Activated CD8-positive, alpha-beta T cell treated with anti-CD3 and anti-CD28 coated beads for 36 hours (primary cell): Measurements from ENCODE around the gene ANKRD11. TPM values are rescaled to one million over a fixed set of nuclear protein-coding genes. Genes with fewer than 3 reads are reported as not detected.
A peak's percentile ranks its signal among the peaks of the same experiment; 100 is the strongest.
"Not testable (repeated sequence)": the region's sequence is repeated elsewhere in the genome, so short reads cannot be mapped to it uniquely, and the experiment has no call there.

Experiments
- ATAC-seq: fragments of 200-7000 bp; cut with Tn5 transposase; one replicate; pipeline ENCODE4 v1.10.0; 2021; ENCODE audit warnings: mild to moderate bottlenecking, moderate library complexity
- CTCF ChIA-PET: fragments of 350-600 bp; sonication (Branson Sonifier 250); formaldehyde crosslinking; loops from one replicate; lab custom pipeline; 2021; ENCODE audit warnings: antibody characterized with exemption; lab: Charles Lee
- POLR2A ChIA-PET: fragments of 350-600 bp; sonication (Branson Sonifier 250); formaldehyde crosslinking; loops from one replicate; lab custom pipeline; 2021; ENCODE audit warnings: antibody characterized with exemption; lab: Charles Lee
- DNase-seq: peaks from one replicate; pipeline ENCODE4 v3.0.0-alpha.2; 2020
- H3K27ac Mint-ChIP-seq: one replicate; pipeline ENCODE4 v1.8.0; 2021; ENCODE audit warnings: mild to moderate bottlenecking, mixed read lengths
- H3K27me3 Mint-ChIP-seq: one replicate; pipeline ENCODE4 v1.8.0; 2021; ENCODE audit warnings: mixed read lengths
- H3K36me3 Mint-ChIP-seq: one replicate; pipeline ENCODE4 v1.8.0; 2021; ENCODE audit warnings: low read depth, mixed read lengths
- H3K4me1 Mint-ChIP-seq: one replicate; pipeline ENCODE4 v1.8.0; 2021; ENCODE audit warnings: low read depth, mixed read lengths
- H3K4me3 Mint-ChIP-seq: one replicate; pipeline ENCODE4 v1.8.0; 2021; ENCODE audit warnings: mild to moderate bottlenecking, moderate library complexity, mixed read lengths
- H3K9me3 Mint-ChIP-seq: one replicate; pipeline ENCODE4 v1.8.0; 2021; ENCODE audit warnings: mixed read lengths
- CTCF ChIP-seq: fragments of 200-600 bp; IDR thresholded peaks from one replicate; pipeline ENCODE4 v1.8.0; 2022; ENCODE audit warnings: antibody characterized with exemption, mild to moderate bottlenecking
- intact Hi-C: fragments of 100-400 bp; cut with micrococcal nuclease; formaldehyde crosslinking; loops from one replicate; pipeline ENCODE4 v1.10.0; 2022
- total RNA-seq, 2 experiments: library from RNA; stranded (reverse); gene quantifications; one replicate each; pipeline ENCODE4 v1.2.3, GENCODE V29; 2021

The ANKRD11 gene
- total RNA-seq, 2 experiments from 2014 or later, result 145 to 147 TPM

GRCh38 chr16:89300311-89300975 lies 189.9 kb downstream of the ANKRD11 start:
- DNase-seq (no peak), ATAC-seq (no peak)
- Mint-ChIP-seq H3K27me3 (no peaks in the 10 kb centered on the region), H3K9me3 (no peaks in the 10 kb centered on the region), H3K4me3 (no peak overlapping the region), H3K36me3 (peaks cover 30% of the 10 kb centered on the region), H3K4me1 (peaks cover 46% of the 10 kb centered on the region), H3K27ac (no peak overlapping the region)
- ChIA-PET POLR2A (no interaction called here), CTCF (no interaction called here)
- no peak for TF ChIP-seq CTCF
- intact Hi-C loops, result no loop called here

DNA sequence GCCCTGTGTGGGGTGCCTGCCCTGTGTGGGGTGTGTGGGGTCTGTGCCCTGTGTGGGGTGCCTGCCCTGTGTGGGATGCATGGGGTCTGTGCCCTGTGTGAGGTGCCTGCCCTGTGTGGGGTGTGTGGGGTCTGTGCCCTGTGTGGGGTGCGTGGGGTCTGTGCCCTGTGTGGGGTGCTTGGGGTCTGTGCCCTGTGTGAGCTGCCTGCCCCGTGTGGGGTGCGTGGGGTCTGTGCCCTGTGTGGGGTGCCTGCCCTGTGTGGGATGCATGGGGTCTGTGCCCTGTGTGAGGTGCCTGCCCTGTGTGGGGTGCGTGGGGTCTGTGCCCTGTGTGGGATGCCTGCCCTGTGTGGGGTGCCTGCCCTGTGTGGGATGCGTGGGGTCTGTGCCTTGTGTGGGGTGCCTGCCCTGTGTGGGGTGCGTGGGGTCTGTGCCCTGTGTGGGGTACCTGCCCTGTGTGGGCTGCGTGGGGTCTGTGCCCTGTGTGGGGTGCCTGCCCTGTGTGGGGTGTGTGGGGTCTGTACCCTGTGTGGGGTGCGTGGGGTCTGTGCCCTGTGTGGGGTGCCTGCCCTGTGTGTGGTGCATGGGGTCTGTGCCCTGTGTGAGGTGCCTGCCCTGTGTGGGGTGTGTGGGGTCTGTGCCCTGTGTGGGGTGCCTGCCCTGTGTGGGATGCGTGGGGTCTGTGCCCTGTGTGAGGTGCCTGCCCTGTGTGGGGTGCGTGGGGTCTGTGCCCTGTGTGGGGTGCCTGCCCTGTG lies 190.8 kb downstream of the ANKRD11 start:
- Mint-ChIP-seq H3K36me3 (peaks cover 25% of the 10 kb centered on the region), H3K4me1 (peaks cover 46% of the 10 kb centered on the region)
- H3K27ac Mint-ChIP-seq, H3K4me3 Mint-ChIP-seq, POLR2A ChIA-PET, ATAC-seq, H3K27me3 Mint-ChIP-seq, intact Hi-C loops, H3K9me3 Mint-ChIP-seq, CTCF ChIA-PET, DNase-seq: not testable (repeated sequence)

- intact Hi-C loops, result no loop called here
- POLR2A ChIA-PET, result interaction anchor here (0.7 kb wide), 1 partner anchor 24 kb away, joined by 3 read pairs; no protein-coding TSS in a partner anchor
- TF ChIP-seq CTCF, result no peak
- Mint-ChIP-seq H3K9me3 (no peaks in the 10 kb centered on the region), H3K4me3 (no peak overlapping the region), H3K4me1 (peaks cover 42% of the 10 kb centered on the region), H3K36me3 (peaks cover 19% of the 10 kb centered on the region), H3K27me3 (no peaks in the 10 kb centered on the region), H3K27ac (no peak overlapping the region)
- DNase-seq, result no peak
- no peak for ATAC-seq
- CTCF ChIA-PET, result interaction anchor here (1.4 to 2.4 kb wide), 2 partner anchors 9 to 17 kb away, joined by 4 to 7 read pairs; no protein-coding TSS in a partner anchor
Observed at GRCh38 chr16:89298623-89299225, 191.6 kb downstream of the ANKRD11 start.

DNA sequence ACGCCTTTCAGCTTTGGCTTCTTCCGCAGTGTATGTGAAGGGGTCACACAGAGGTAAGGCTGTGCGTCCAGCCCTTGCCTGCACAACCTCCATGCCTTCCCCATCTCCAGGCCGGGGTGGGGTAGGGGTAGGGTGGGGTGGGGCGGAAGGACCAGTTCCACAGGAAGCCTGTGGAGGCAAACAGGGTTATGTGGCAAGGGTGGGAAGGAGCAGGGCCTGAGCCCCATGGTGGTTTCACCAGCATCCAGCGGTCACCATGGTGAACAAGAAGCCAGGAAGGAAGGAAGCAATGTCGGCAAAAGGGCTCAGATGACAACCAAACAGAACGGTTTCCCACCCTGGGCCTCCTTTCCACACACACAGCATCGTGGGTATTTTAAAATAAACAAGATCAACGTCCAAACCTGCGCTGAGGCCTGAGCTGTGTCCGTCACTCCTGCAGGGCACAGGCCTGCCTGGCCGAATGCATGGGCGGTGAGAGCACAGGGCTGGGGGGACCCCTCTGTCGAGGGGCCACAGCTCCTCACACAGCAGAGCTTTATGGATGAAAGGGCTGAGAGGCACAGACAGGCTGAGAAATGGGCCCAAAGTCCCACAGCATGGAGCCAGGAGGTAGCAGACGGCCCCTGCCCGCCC lies 192.3 kb downstream of the ANKRD11 start:
- H3K27me3 Mint-ChIP-seq, result no peaks in the 10 kb centered on the region
- ATAC-seq, result no peak
- no peak for TF ChIP-seq CTCF
- no peak for DNase-seq
- H3K9me3 Mint-ChIP-seq, result no peaks in the 10 kb centered on the region
- peak overlapping the region; percentile 43 for H3K27ac Mint-ChIP-seq
- intact Hi-C loops, result no loop called here
- H3K4me3 Mint-ChIP-seq, result no peak overlapping the region
- ChIA-PET CTCF (interaction anchor here (1.4 to 2.4 kb wide), 2 partner anchors 10 to 18 kb away, joined by 4 to 7 read pairs; no protein-coding TSS in a partner anchor), POLR2A (interaction anchor here (0.7 to 0.9 kb wide), 3 partner anchors 9 to 23 kb away, joined by 3 to 4 read pairs (median 3); no protein-coding TSS in a partner anchor)
- peaks cover 41% of the 10 kb centered on the region for H3K4me1 Mint-ChIP-seq
- H3K36me3 Mint-ChIP-seq, result peaks cover 18% of the 10 kb centered on the region
